AG04450 (cell line): ENCODE data around the gene CD74. TPM values are rescaled to one million over a fixed set of nuclear protein-coding genes. Genes with fewer than 3 reads are reported as not detected.

Experiments
- CTCF ChIA-PET: fragments of 300-600, 350-600 bp; formaldehyde crosslinking; extraction: SDS; loops from one replicate; lab custom pipeline; 2022; ENCODE audit warnings: antibody characterized with exemption, inconsistent platforms; lab: Charles Lee
- POLR2A ChIA-PET: fragments of 350-600 bp; formaldehyde crosslinking; extraction: SDS; loops from one replicate; lab custom pipeline; 2021; ENCODE audit warnings: antibody characterized with exemption, inconsistent platforms; lab: Yijun Ruan, JAX
- DNase-seq: peaks from one replicate; pipeline ENCODE4 v3.0.0-alpha.2; 2011; ENCODE audit warnings: low read depth, low spot score
- H3K27ac ChIP-seq: one replicate; pipeline ENCODE4 v1.5.1; 2012; ENCODE audit warnings: low read depth, low read length, control low read depth
- H3K27me3 ChIP-seq: one replicate; pipeline ENCODE4 v1.6.0; 2012; ENCODE audit warnings: low read length; ENCODE audit not compliant: control insufficient read depth, insufficient read depth
- H3K4me3 ChIP-seq: 2 replicates; pipeline ENCODE4 v1.5.1; 2011; ENCODE audit warnings: mild to moderate bottlenecking, low read depth, low read length, control low read depth
- H3K9me3 ChIP-seq: 2 replicates; pipeline ENCODE4 v1.5.1; 2012; ENCODE audit warnings: low read length; ENCODE audit not compliant: control insufficient read depth, insufficient read depth
- polyA plus RNA-seq: library from polyadenylated mRNA; depleted of rRNA; stranded (reverse); fragments of >200 nt; gene quantifications from 2 replicates; pipeline ENCODE4 v1.2.3, GENCODE V29; 2011
- TF ChIP-seq, protein P1 (sequence below): IDR thresholded peaks from 2 replicates; pipeline ENCODE4 v1.5.1; 2011; ENCODE audit warnings: low read depth, low read length, control low read depth, inconsistent platforms

CD74 gene
- polyA plus RNA-seq, 1 experiment = 2.9 TPM

DNA sequence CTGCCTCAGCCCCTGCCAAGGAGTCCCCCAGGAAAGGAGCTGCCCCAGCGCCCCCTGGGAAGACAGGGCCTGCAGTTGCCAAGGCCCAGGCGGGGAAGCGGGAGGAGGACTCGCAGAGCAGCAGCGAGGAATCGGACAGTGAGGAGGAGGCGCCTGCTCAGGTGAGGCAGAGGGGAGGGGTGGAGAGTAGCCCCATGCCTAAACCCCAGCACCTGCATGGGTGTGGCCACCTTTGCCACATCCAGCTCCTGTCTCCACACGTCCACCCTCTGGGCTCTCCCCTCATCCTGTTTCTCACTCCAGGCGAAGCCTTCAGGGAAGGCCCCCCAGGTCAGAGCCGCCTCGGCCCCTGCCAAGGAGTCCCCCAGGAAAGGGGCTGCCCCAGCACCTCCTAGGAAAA lies 38.1 kb downstream of the CD74 start:
- POLR2A ChIA-PET = no interaction called here
- no peak for DNase-seq
- Histone ChIP-seq H3K27me3 (no peaks in the 10 kb centered on the region), H3K9me3 (peaks cover 10% of the 10 kb centered on the region), H3K27ac (no peak overlapping the region), H3K4me3 (no peak overlapping the region)
- CTCF ChIA-PET = no interaction called here
- TF ChIP-seq, protein P1, sequence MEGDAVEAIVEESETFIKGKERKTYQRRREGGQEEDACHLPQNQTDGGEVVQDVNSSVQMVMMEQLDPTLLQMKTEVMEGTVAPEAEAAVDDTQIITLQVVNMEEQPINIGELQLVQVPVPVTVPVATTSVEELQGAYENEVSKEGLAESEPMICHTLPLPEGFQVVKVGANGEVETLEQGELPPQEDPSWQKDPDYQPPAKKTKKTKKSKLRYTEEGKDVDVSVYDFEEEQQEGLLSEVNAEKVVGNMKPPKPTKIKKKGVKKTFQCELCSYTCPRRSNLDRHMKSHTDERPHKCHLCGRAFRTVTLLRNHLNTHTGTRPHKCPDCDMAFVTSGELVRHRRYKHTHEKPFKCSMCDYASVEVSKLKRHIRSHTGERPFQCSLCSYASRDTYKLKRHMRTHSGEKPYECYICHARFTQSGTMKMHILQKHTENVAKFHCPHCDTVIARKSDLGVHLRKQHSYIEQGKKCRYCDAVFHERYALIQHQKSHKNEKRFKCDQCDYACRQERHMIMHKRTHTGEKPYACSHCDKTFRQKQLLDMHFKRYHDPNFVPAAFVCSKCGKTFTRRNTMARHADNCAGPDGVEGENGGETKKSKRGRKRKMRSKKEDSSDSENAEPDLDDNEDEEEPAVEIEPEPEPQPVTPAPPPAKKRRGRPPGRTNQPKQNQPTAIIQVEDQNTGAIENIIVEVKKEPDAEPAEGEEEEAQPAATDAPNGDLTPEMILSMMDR = no peak

DNA sequence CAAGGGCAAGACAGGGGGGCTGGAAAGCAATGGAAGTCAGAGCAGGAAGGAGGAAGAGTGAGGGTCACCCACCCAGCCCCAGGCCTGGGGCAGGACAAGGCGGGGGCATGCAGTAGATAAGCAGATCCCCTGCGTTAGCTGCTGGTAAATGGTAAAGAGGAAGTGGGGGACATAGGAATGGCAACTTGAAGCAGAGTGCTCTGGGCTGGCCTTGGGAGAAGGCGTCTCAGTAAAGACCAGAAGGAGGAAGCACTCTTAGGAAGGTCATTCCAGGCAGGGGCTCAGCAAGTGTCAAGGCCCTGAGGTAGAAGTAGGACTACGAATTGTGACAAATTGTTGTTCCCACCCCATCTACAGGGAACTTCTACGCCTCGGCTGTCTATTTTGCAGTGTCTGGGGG lies 40.1 kb downstream of the CD74 start:
- TF ChIP-seq, protein P1 = no peak
- no peak for DNase-seq
- POLR2A ChIA-PET = no interaction called here
- H3K27me3 ChIP-seq = no peaks in the 10 kb centered on the region
- no peaks in the 10 kb centered on the region for H3K9me3 ChIP-seq
- H3K4me3 ChIP-seq = no peak overlapping the region
- CTCF ChIA-PET = no interaction called here
- no peak overlapping the region for H3K27ac ChIP-seq

DNA sequence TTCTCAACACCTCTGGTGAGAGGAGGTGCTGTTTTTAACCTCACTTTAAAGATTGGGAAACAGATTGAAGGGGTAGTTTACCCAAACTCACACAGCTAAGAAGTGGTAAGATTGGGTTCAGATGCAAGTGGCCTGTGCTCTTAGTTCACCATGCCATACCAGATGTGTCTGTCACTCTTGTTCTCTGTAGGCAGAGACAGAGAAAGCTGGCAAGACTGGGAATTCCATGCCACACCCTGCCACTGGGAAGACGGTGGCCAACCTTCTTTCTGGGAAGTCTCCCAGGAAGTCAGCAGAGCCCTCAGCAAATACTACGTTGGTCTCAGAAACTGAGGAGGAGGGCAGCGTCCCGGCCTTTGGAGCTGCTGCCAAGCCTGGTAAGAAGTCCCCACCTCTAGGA lies 44.2 kb downstream of the CD74 start:
- ChIA-PET POLR2A (no interaction called here), CTCF (no interaction called here)
- TF ChIP-seq, protein P1 = no peak
- no peak overlapping the region for H3K4me3 ChIP-seq
- H3K27ac ChIP-seq = no peak overlapping the region
- H3K9me3 ChIP-seq = no peaks in the 10 kb centered on the region
- H3K27me3 ChIP-seq = no peaks in the 10 kb centered on the region
- no peak for DNase-seq

DNA sequence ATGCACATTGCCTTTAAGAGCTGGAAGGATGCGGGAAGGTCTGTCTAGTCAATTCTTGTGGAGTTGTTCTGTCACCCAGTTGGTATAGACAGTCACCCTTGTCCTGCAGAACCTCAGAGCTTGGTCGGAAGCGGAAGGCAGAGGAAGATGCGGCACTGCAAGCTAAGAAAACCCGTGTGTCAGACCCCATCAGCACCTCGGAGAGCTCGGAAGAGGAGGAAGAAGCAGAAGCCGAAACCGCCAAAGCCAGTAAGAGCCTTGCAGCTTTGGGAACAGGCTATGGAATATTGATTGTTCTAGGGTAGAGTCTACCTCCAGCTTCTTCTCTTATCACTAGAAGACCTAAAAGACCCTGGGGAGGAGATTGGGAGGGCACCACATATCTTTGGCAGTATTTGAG lies 48.7 kb downstream of the CD74 start:
- Histone ChIP-seq H3K9me3 (no peaks in the 10 kb centered on the region), H3K27me3 (no peaks in the 10 kb centered on the region), H3K4me3 (no peak overlapping the region), H3K27ac (no peak overlapping the region)
- TF ChIP-seq, protein P1 = no peak
- POLR2A ChIA-PET = no interaction called here
- DNase-seq = no peak
- CTCF ChIA-PET = interaction anchor here (1.8 kb wide), 1 partner anchor 13 kb away, joined by 5 read pairs; no protein-coding TSS in a partner anchor

DNA sequence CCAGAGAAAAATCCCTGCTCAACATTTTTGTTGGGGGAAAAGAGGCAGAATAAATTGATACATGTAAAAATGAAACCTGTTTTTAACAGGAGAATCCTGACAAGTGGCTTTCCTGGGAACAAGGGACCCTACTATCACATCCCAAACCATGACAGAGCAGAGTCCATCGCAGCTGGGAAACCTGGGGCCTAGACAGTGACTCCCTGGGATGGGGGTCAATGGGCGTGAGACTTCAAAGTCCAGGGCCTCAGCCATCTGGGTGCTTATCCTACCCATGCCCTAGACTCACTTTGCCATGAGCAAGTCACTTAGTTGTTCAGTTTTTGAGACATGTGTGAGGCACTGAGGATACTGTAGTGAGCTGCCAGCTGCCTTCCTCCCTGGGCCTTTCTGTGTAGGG lies 49.5 kb downstream of the CD74 start:
- ChIA-PET CTCF (interaction anchor here (1.8 kb wide), 1 partner anchor 12 kb away, joined by 5 read pairs; no protein-coding TSS in a partner anchor), POLR2A (no interaction called here)
- TF ChIP-seq, protein P1 = no peak
- H3K27me3 ChIP-seq = no peaks in the 10 kb centered on the region
- H3K4me3 ChIP-seq = no peak overlapping the region
- H3K27ac ChIP-seq = no peak overlapping the region
- no peaks in the 10 kb centered on the region for H3K9me3 ChIP-seq
- DNase-seq = no peak
